B cell (primary cell): Measurements from ENCODE around the gene MYCBP2. TPM values are rescaled to one million over a fixed set of nuclear protein-coding genes. Genes with fewer than 3 reads are reported as not detected.

Experiments used
- ATAC-seq: fragments of 200-7000 bp; cut with Tn5 transposase; one replicate; pipeline ENCODE4 v1.10.0; 2021; ENCODE audit warnings: low read depth, mild to moderate bottlenecking, moderate number of reproducible peaks, moderate library complexity
- CTCF ChIA-PET: fragments of 350-600 bp; sonication (Branson Sonifier 250); formaldehyde crosslinking; loops from one replicate; lab custom pipeline; 2021; ENCODE audit warnings: antibody characterized with exemption, inconsistent platforms; lab: Charles Lee
- POLR2A ChIA-PET: fragments of 350-600 bp; sonication (Branson Sonifier 250); formaldehyde crosslinking; loops from one replicate; lab custom pipeline; 2021; ENCODE audit warnings: antibody characterized with exemption; lab: Charles Lee
- DNase-seq: peaks from one replicate; pipeline ENCODE4 v3.0.0; 2013
- H2AFZ ChIP-seq: 2 replicates; pipeline ENCODE4 v1.6.1; 2012; ENCODE audit warnings: mild to moderate bottlenecking, low read depth, low read length; ENCODE audit not compliant: insufficient read depth, poor library complexity, severe bottlenecking
- H3K27ac ChIP-seq, 2 donors: 1 replicate in 1 of 2; 2 replicates in 1 of 2; pipeline ENCODE4 v1.5.1; 2012 to 2013; ENCODE audit warnings: low read length in 2 of 2, mild to moderate bottlenecking in 2 of 2, moderate library complexity in 1 of 2
- H3K27me3 ChIP-seq, 4 experiments: fragments of 200-600 bp in 1 of 4; sonication (generic) in 1 of 4; replicated peaks in 1 of 4; 1 replicate in 2 of 4; 2 replicates in 2 of 4; pipeline versions ENCODE4 v1.6.1 to v1.7.0; 2013 to 2016; ENCODE audit warnings: low read length in 3 of 4, mild to moderate bottlenecking in 2 of 4, mixed read lengths in 1 of 4, moderate library complexity in 1 of 4; ENCODE audit not compliant: insufficient read depth in 4 of 4, control insufficient read depth in 3 of 4; ENCODE audit errors: control extremely low read depth in 1 of 4
- H3K36me3 ChIP-seq, 2 experiments: replicated peaks in 1 of 2; 1 replicate in 1 of 2; 2 replicates in 1 of 2; pipeline versions ENCODE4 v1.6.1 to v1.7.1; 2013; ENCODE audit warnings: low read length in 1 of 2; ENCODE audit not compliant: insufficient read depth in 2 of 2, control insufficient read depth in 1 of 2; ENCODE audit errors: control extremely low read depth in 1 of 2, extremely low read depth in 1 of 2
- H3K4me1 ChIP-seq, 2 donors: fragments of 200-600 bp in 1 of 2; sonication (generic) in 1 of 2; 1 replicate in 1 of 2; 2 replicates in 1 of 2; pipeline versions ENCODE4 v1.5.1 to v1.6.1; 2013 to 2017; ENCODE audit warnings: low read length in 2 of 2; ENCODE audit not compliant: control insufficient read depth in 2 of 2, insufficient read depth in 2 of 2
- H3K4me2 ChIP-seq: replicated peaks from 2 replicates; pipeline ENCODE3; 2012; ENCODE audit warnings: mild to moderate bottlenecking, low read depth, low read length; ENCODE audit not compliant: poor library complexity, severe bottlenecking
- H3K4me3 ChIP-seq, 5 experiments: fragments of 200-600 bp in 1 of 5; sonication (generic) in 1 of 5; 1 replicate in 3 of 5; 2 replicates in 2 of 5; pipeline versions ENCODE4 v1.5.1 to v1.7.0; 2011 to 2016; ENCODE audit warnings: low read length in 4 of 5, mild to moderate bottlenecking in 4 of 5, low read depth in 2 of 5, control low read depth in 1 of 5, moderate library complexity in 1 of 5; ENCODE audit not compliant: insufficient read depth in 1 of 5; ENCODE audit errors: control extremely low read depth in 1 of 5, extremely low read depth in 1 of 5
- H3K79me2 ChIP-seq: fragments of 200-600 bp; sonication (generic); one replicate; pipeline ENCODE4 v1.6.0; 2016; ENCODE audit warnings: low read length; ENCODE audit not compliant: control insufficient read depth, insufficient read depth
- H3K9ac ChIP-seq: fragments of 200-600 bp; sonication (generic); 2 replicates; pipeline ENCODE4 v1.6.1; 2017; ENCODE audit warnings: mild to moderate bottlenecking, low read length, moderate library complexity
- H3K9me3 ChIP-seq, 3 donors: one replicate each; pipeline versions ENCODE4 v1.6.1 to v1.7.1; 2013; ENCODE audit warnings: low read length in 2 of 3; ENCODE audit not compliant: control insufficient read depth in 2 of 3, insufficient read depth in 1 of 3; ENCODE audit errors: control extremely low read depth in 1 of 3
- H4K20me1 ChIP-seq: 2 replicates; pipeline ENCODE4 v1.6.0; 2012; ENCODE audit warnings: mild to moderate bottlenecking, low read length; ENCODE audit not compliant: insufficient read depth, control insufficient read depth, poor library complexity, severe bottlenecking
- H3K27ac Mint-ChIP-seq: one replicate; pipeline ENCODE4 v1.8.0; 2021; ENCODE audit warnings: mixed read lengths
- H3K27me3 Mint-ChIP-seq: one replicate; pipeline ENCODE4 v1.8.0; 2021; ENCODE audit warnings: mixed read lengths
- H3K4me1 Mint-ChIP-seq: one replicate; pipeline ENCODE4 v1.8.0; 2021; ENCODE audit warnings: mixed read lengths
- H3K4me3 Mint-ChIP-seq: one replicate; pipeline ENCODE4 v1.8.0; 2021; ENCODE audit warnings: mixed read lengths
- H3K9me3 Mint-ChIP-seq: one replicate; pipeline ENCODE4 v1.8.0; 2022; ENCODE audit warnings: mixed read lengths; ENCODE audit not compliant: insufficient read depth
- EZH2 ChIP-seq: IDR thresholded peaks from 2 replicates; pipeline ENCODE4 v1.6.1; 2012; ENCODE audit warnings: borderline replicate concordance, low read depth, mild to moderate bottlenecking, moderate library complexity, low read length; ENCODE audit not compliant: insufficient read depth, poor library complexity, severe bottlenecking
- WGBS: methylation state at CpG from one replicate; pipeline ENCODE4 v1.1.5; 2013; ENCODE audit warnings: missing lambda C conversion rate; ENCODE audit not compliant: insufficient coverage; 5-methylcytosine and 5-hydroxymethylcytosine counted together
- intact Hi-C: fragments of 100-400 bp; cut with micrococcal nuclease; formaldehyde crosslinking; loops from one replicate; pipeline ENCODE4 v1.10.0; 2022
- polyA plus RNA-seq: library from polyadenylated mRNA; depleted of rRNA; stranded (reverse); fragments of >200 nt; gene quantifications from 2 replicates; pipeline ENCODE4 v1.2.3, GENCODE V29; 2012
- total RNA-seq, 2 donors: library from RNA; stranded (reverse); fragments of 120-200 nt in 1 of 2; gene quantifications; 1 replicate in 1 of 2; 2 replicates in 1 of 2; pipeline versions ENCODE4 v1.2.3 to v1.2.4, GENCODE V29; 2013 to 2022
- TF ChIP-seq, protein P1 (sequence below): fragments of 200-600 bp; IDR thresholded peaks from one replicate; pipeline ENCODE4 v1.8.0; 2022; ENCODE audit warnings: antibody characterized with exemption, mild to moderate bottlenecking

The MYCBP2 gene
- total and polyA plus RNA-seq, 2 donors (not counting 1 experiment from before 2014, with no cell fraction given) = 84.0 to 237 TPM

- Histone ChIP-seq H3K79me2 (peaks cover 61% of the 10 kb centered on the region), H2AFZ (peak overlapping the region; percentile 96), H3K27ac (peak overlapping the region; percentile 84 to 95), H3K9me3 (no peaks in the 10 kb centered on the region), H3K36me3 (peaks cover 0 to 9% of the 10 kb centered on the region in 2 experiments), H3K4me2 (peak overlapping the region; percentile 86), H4K20me1 (peaks cover 45% of the 10 kb centered on the region), H3K4me1 (peaks cover 29 to 49% of the 10 kb centered on the region in 2 donors), H3K9ac (peak overlapping the region; percentile 97), H3K27me3 (no peaks in the 10 kb centered on the region), H3K4me3 (peak overlapping the region; percentile 66 to 91 (median 88))
- POLR2A ChIA-PET = interaction anchor here (0.7 to 3.2 kb wide), 6 partner anchors 16 to 303 kb away, joined by 3 to 27 read pairs (median 4); partner anchors contain the start of gene CLN5
- CTCF ChIA-PET = interaction anchor here (1.0 to 1.9 kb wide), 6 partner anchors 10 to 46 kb away, joined by 3 to 8 read pairs (median 4); partner anchors contain the start of gene CLN5
- Mint-ChIP-seq H3K4me3 (peak overlapping the region; percentile 99), H3K27ac (peak overlapping the region; percentile 92), H3K27me3 (no peaks in the 10 kb centered on the region), H3K4me1 (peaks cover 55% of the 10 kb centered on the region), H3K9me3 (no peaks in the 10 kb centered on the region)
- intact Hi-C loops = loop anchor here (1.0 to 5.0 kb wide), 4 partner anchors 34 to 1489 kb away; partner anchors contain the start of genes CLN5 and COMMD6
- 0% methylated on average over 36 of the region's 62 CpGs for WGBS
- ATAC-seq = peak; percentile 67
- no peak for TF ChIP-seq EZH2
- TF ChIP-seq, protein P1, sequence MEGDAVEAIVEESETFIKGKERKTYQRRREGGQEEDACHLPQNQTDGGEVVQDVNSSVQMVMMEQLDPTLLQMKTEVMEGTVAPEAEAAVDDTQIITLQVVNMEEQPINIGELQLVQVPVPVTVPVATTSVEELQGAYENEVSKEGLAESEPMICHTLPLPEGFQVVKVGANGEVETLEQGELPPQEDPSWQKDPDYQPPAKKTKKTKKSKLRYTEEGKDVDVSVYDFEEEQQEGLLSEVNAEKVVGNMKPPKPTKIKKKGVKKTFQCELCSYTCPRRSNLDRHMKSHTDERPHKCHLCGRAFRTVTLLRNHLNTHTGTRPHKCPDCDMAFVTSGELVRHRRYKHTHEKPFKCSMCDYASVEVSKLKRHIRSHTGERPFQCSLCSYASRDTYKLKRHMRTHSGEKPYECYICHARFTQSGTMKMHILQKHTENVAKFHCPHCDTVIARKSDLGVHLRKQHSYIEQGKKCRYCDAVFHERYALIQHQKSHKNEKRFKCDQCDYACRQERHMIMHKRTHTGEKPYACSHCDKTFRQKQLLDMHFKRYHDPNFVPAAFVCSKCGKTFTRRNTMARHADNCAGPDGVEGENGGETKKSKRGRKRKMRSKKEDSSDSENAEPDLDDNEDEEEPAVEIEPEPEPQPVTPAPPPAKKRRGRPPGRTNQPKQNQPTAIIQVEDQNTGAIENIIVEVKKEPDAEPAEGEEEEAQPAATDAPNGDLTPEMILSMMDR = no peak
- DNase-seq = peak; percentile 85
Measured at GRCh38 chr13:77026255-77026860, 300.5 kb downstream of the MYCBP2 start.

DNA sequence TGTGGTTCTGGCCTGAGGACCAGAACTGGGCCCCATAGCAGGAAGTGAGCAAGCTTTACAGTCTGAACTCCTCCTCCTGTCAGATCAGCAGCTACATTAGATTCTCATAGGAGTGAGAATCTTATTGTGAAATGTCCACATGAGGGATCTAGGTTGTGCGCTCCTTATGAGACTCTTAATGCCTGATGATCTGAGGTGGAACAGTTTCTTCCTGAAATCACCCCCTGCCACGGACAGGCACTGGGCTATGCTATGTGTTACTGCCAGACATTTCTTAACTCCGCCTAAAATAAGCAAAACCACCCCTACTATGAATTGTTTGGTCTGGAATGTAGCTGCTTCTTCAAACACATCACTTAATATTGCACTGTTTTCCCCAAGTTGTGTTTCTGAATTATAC lies 304.6 kb downstream of the MYCBP2 start:
- Histone ChIP-seq H3K27me3 (no peaks in the 10 kb centered on the region), H3K4me1 (peaks cover 31 to 56% of the 10 kb centered on the region in 2 donors), H3K9ac (peak overlapping the region; percentile 1), H3K9me3 (no peaks in the 10 kb centered on the region), H3K4me2 (peak overlapping the region; percentile 18), H2AFZ (no peak overlapping the region), H3K4me3 (no peak overlapping the region), H3K27ac (peak overlapping the region in 1 of 2 donors; percentile 63), H3K36me3 (peaks cover 2 to 23% of the 10 kb centered on the region in 2 experiments), H3K79me2 (peaks cover 88% of the 10 kb centered on the region), H4K20me1 (peaks cover 78% of the 10 kb centered on the region)
- Mint-ChIP-seq H3K4me1 (peaks cover 61% of the 10 kb centered on the region), H3K9me3 (no peaks in the 10 kb centered on the region), H3K4me3 (no peak overlapping the region), H3K27me3 (no peaks in the 10 kb centered on the region), H3K27ac (no peak overlapping the region)
- POLR2A ChIA-PET = no interaction called here
- no peak for DNase-seq
- intact Hi-C loops = no loop called here
- WGBS = no CpG with 5 or more reads among the region's 3 CpGs
- CTCF ChIA-PET = no interaction called here
- no peak for ATAC-seq
- TF ChIP-seq, protein P1 = no peak
- no peak for TF ChIP-seq EZH2
